D721Med (cell line): ENCODE data around the gene TRPC6.

Experiments
- DNase-seq: peaks from one replicate; pipeline ENCODE4 v3.0.0; 2011; ENCODE audit warnings: low spot score; ENCODE audit not compliant: insufficient read length
- FAIRE-seq: peaks from 2 replicates; lab custom pipeline; 2011; peaks lifted over from hg19 to GRCh38; lab: Jason Lieb, UNC
- CTCF ChIP-seq: IDR thresholded peaks from 2 replicates; pipeline ENCODE4 v1.5.1; 2012; ENCODE audit warnings: mild to moderate bottlenecking, control low read depth; ENCODE audit not compliant: insufficient read depth; ENCODE audit errors: missing control alignments

TRPC6 gene

GRCh38 chr11:101583251-101584128, at the start of gene TRPC6:
Gene TRPC6, minus strand, starts transcription at chr11:101584007. Its CDS starts 504 bp downstream, at chr11:101583503.
- DNase-seq (no peak), FAIRE-seq (no peak)
- TF ChIP-seq CTCF: no peak

- DNase-seq: no peak
- FAIRE-seq: no peak
- no peak for TF ChIP-seq CTCF
Observed at GRCh38 chr11:101620026-101620425, 36.2 kb upstream of the TRPC6 start.

- FAIRE-seq: no peak
- no peak for DNase-seq
- no peak for TF ChIP-seq CTCF
Observed at GRCh38 chr11:101618709-101619108, 34.9 kb upstream of the TRPC6 start.

GRCh38 chr11:101617735-101618332, 34.0 kb upstream of the TRPC6 start:
- TF ChIP-seq CTCF: no peak
- no peak for FAIRE-seq
- no peak for DNase-seq

GRCh38 chr11:101612481-101612880, 28.7 kb upstream of the TRPC6 start:
- no peak for TF ChIP-seq CTCF
- DNase-seq (no peak), FAIRE-seq (no peak)

GRCh38 chr11:101600924-101601323, 17.1 kb upstream of the TRPC6 start:
- FAIRE-seq (no peak), DNase-seq (no peak)
- no peak for TF ChIP-seq CTCF

- TF ChIP-seq CTCF: no peak
- FAIRE-seq: no peak
- no peak for DNase-seq
Observed at GRCh38 chr11:101586965-101587364, 3.2 kb upstream of the TRPC6 start.
